H9 (cell line): ENCODE measurements around the gene SPA17. TPM values are rescaled to one million over a fixed set of nuclear protein-coding genes. Genes with fewer than 3 reads are reported as not detected.

Experiments used
- DNase-seq: peaks from one replicate; pipeline ENCODE4 v3.0.0-alpha.2; 2017
- H2AFZ ChIP-seq: one replicate; pipeline ENCODE4 v1.6.1; 2013; ENCODE audit warnings: mild to moderate bottlenecking, low read length, control low read depth, moderate library complexity
- H2AK5ac ChIP-seq: 2 replicates; pipeline ENCODE4 v1.6.1; 2013; ENCODE audit warnings: low read length, control low read depth, mixed read lengths; ENCODE audit not compliant: insufficient read length
- H2BK120ac ChIP-seq: one replicate; pipeline ENCODE4 v1.6.1; 2013; ENCODE audit warnings: low read depth, mild to moderate bottlenecking, low read length, control low read depth, inconsistent platforms; ENCODE audit not compliant: poor library complexity, severe bottlenecking
- H2BK12ac ChIP-seq: 2 replicates; pipeline ENCODE4 v1.6.1; 2013; ENCODE audit warnings: low read length, control low read depth, mixed read lengths, low read depth; ENCODE audit not compliant: insufficient read length
- H2BK15ac ChIP-seq: 2 replicates; pipeline ENCODE4 v1.6.1; 2013; ENCODE audit warnings: low read depth, low read length, control low read depth
- H2BK20ac ChIP-seq: one replicate; pipeline ENCODE4 v1.6.1; 2013; ENCODE audit warnings: low read depth, mild to moderate bottlenecking, low read length, control low read depth, inconsistent platforms; ENCODE audit not compliant: poor library complexity, severe bottlenecking
- H2BK5ac ChIP-seq: 2 replicates; pipeline ENCODE4 v1.6.1; 2013; ENCODE audit warnings: low read length, control low read depth, mixed read lengths; ENCODE audit not compliant: insufficient read length
- H3K14ac ChIP-seq: 2 replicates; pipeline ENCODE4 v1.6.1; 2013; ENCODE audit warnings: low read length, control low read depth; ENCODE audit not compliant: insufficient read depth
- H3K18ac ChIP-seq: 2 replicates; pipeline ENCODE4 v1.6.1; 2013; ENCODE audit warnings: low read depth, mild to moderate bottlenecking, mixed read lengths, low read length, control low read depth; ENCODE audit not compliant: insufficient read length
- H3K23ac ChIP-seq: 2 replicates; pipeline ENCODE4 v1.6.1; 2013; ENCODE audit warnings: low read length, control low read depth, mixed read lengths, low read depth; ENCODE audit not compliant: insufficient read length
- H3K23me2 ChIP-seq: 2 replicates; pipeline ENCODE4 v1.6.1; 2013; ENCODE audit warnings: low read depth, mild to moderate bottlenecking, mixed read lengths, low read length, control low read depth; ENCODE audit not compliant: insufficient read length, poor library complexity, severe bottlenecking
- H3K27ac ChIP-seq: 2 replicates; pipeline ENCODE4 v1.5.1; 2013; ENCODE audit warnings: low read length, control low read depth, mixed read lengths, low read depth; ENCODE audit not compliant: insufficient read length
- H3K27me3 ChIP-seq: 2 replicates; pipeline ENCODE4 v1.6.1; 2013; ENCODE audit warnings: low read length, control low read depth, inconsistent platforms; ENCODE audit not compliant: insufficient read depth
- H3K4ac ChIP-seq: 2 replicates; pipeline ENCODE4 v1.6.1; 2013; ENCODE audit warnings: low read depth, mild to moderate bottlenecking, control low read depth, inconsistent platforms, low read length, moderate library complexity
- H3K4me1 ChIP-seq: 2 replicates; pipeline ENCODE4 v1.6.1; 2013; ENCODE audit warnings: low read length, control low read depth, inconsistent platforms; ENCODE audit not compliant: insufficient read depth
- H3K4me2 ChIP-seq: 2 replicates; pipeline ENCODE4 v1.6.1; 2013; ENCODE audit warnings: low read length, control low read depth, mixed read lengths; ENCODE audit not compliant: insufficient read length, insufficient read depth
- H3K56ac ChIP-seq: 2 replicates; pipeline ENCODE4 v1.6.1; 2013; ENCODE audit warnings: low read depth, mild to moderate bottlenecking, mixed read lengths, low read length, control low read depth; ENCODE audit not compliant: insufficient read length
- H3K79me1 ChIP-seq: 2 replicates; pipeline ENCODE4 v1.6.1; 2013; ENCODE audit warnings: low read depth, mild to moderate bottlenecking, moderate library complexity, low read length, control low read depth, inconsistent platforms; ENCODE audit not compliant: insufficient read depth, poor library complexity, severe bottlenecking
- H3K79me2 ChIP-seq: 2 replicates; pipeline ENCODE4 v1.6.1; 2013; ENCODE audit warnings: low read length, control low read depth, inconsistent platforms; ENCODE audit not compliant: insufficient read depth
- H3K9ac ChIP-seq: 2 replicates; pipeline ENCODE4 v1.6.1; 2013; ENCODE audit warnings: low read length, control low read depth, mixed read lengths; ENCODE audit not compliant: insufficient read length; ENCODE audit errors: extremely low read depth
- H3K9me3 ChIP-seq: one replicate; pipeline ENCODE4 v1.6.1; 2013; ENCODE audit warnings: low read depth, low read length, inconsistent platforms; ENCODE audit not compliant: control insufficient read depth
- H3T11ph ChIP-seq: one replicate; pipeline ENCODE4 v1.6.1; 2013; ENCODE audit warnings: mild to moderate bottlenecking, low read length, control low read depth, inconsistent platforms
- H4K20me1 ChIP-seq: one replicate; pipeline ENCODE4 v1.6.1; 2013; ENCODE audit not compliant: control insufficient read depth, insufficient read length, insufficient read depth
- H4K5ac ChIP-seq: 2 replicates; pipeline ENCODE4 v1.6.1; 2013; ENCODE audit warnings: low read depth, mild to moderate bottlenecking, mixed read lengths, low read length, control low read depth; ENCODE audit not compliant: insufficient read length
- H4K8ac ChIP-seq: replicated peaks from 2 replicates; pipeline ENCODE4 v1.6.1; 2013; ENCODE audit warnings: low read length, control low read depth, mixed read lengths, low read depth; ENCODE audit not compliant: insufficient read length
- H4K91ac ChIP-seq: 2 replicates; pipeline ENCODE4 v1.6.1; 2013; ENCODE audit warnings: low read depth, mild to moderate bottlenecking, moderate library complexity, mixed read lengths, low read length, control low read depth; ENCODE audit not compliant: insufficient read length
- H3K27ac Mint-ChIP-seq, 3 experiments: 2 replicates in 2 of 3; 3 replicates in 1 of 3; pipeline ENCODE4 v1.8.0; 2020 to 2021; ENCODE audit warnings: mixed read lengths in 3 of 3, mild to moderate bottlenecking in 1 of 3, moderate library complexity in 1 of 3
- H3K27me3 Mint-ChIP-seq: 2 replicates; pipeline ENCODE4 v1.8.0; 2021; ENCODE audit warnings: low read depth, mild to moderate bottlenecking, moderate library complexity, mixed read lengths
- H3K36me3 Mint-ChIP-seq, 3 experiments: 2 replicates in 2 of 3; 3 replicates in 1 of 3; pipeline ENCODE4 v1.8.0; 2020 to 2021; ENCODE audit warnings: low read depth in 3 of 3, mixed read lengths in 3 of 3; ENCODE audit not compliant: insufficient read depth in 1 of 3
- H3K4me1 Mint-ChIP-seq, 2 experiments: 2 replicates each; pipeline ENCODE4 v1.8.0; 2020; ENCODE audit warnings: mixed read lengths in 2 of 2
- H3K4me3 Mint-ChIP-seq, 2 experiments: 2 replicates in 1 of 2; 3 replicates in 1 of 2; pipeline ENCODE4 v1.8.0; 2020 to 2021; ENCODE audit warnings: mild to moderate bottlenecking in 2 of 2, mixed read lengths in 2 of 2, moderate library complexity in 1 of 2
- H3K9me3 Mint-ChIP-seq, 2 experiments: 2 replicates in 1 of 2; 3 replicates in 1 of 2; pipeline ENCODE4 v1.8.0; 2020; ENCODE audit warnings: mild to moderate bottlenecking in 2 of 2, mixed read lengths in 2 of 2, moderate library complexity in 1 of 2
- CTCF ChIP-seq: fragments of 200-600 bp; sonication (generic); conservative IDR thresholded peaks from 3 replicates; pipeline ENCODE4 v1.8.0; 2021; ENCODE audit warnings: antibody characterized with exemption, mild to moderate bottlenecking
- WGBS: extraction: QIAGEN DNeasy Blood & Tissue Kit; methylation state at CpG from one replicate; pipeline ENCODE4 v1.1.7; 2013; ENCODE audit warnings: missing lambda C conversion rate, low lambda C conversion rate, mixed read lengths; ENCODE audit not compliant: insufficient read length; ENCODE audit errors: extremely low coverage; 5-methylcytosine and 5-hydroxymethylcytosine counted together
- total RNA-seq: library from RNA; stranded (reverse); gene quantifications from 2 replicates; pipeline ENCODE4 v1.2.1, GENCODE V29; 2021

Gene SPA17
- total RNA-seq, 1 experiment from 2014 or later: 6.9 TPM

- peaks cover 5% of the 10 kb centered on the region in 2 experiments for H3K4me1 Mint-ChIP-seq
- no peaks in the 10 kb centered on the region for H3K23me2 ChIP-seq
- no peak overlapping the region for H2AK5ac ChIP-seq
- no peak overlapping the region for H4K91ac ChIP-seq
- H3K23ac ChIP-seq: no peak overlapping the region
- no peak overlapping the region for H3K9ac ChIP-seq
- H3K14ac ChIP-seq: no peak overlapping the region
- peak overlapping the region; percentile 40 for H3K4me2 ChIP-seq
- H3K4me1 ChIP-seq: no peaks in the 10 kb centered on the region
- no peaks in the 10 kb centered on the region for H3K9me3 ChIP-seq
- H3K36me3 Mint-ChIP-seq: peaks cover 0 to 15% (median 4%) of the 10 kb centered on the region in 3 experiments; a peak in 3 of 7 replicates
- peaks cover 2% of the 10 kb centered on the region; the same call in 1 of the 2 replicates for H3K27me3 Mint-ChIP-seq
- H3K79me1 ChIP-seq: no peaks in the 10 kb centered on the region
- H3K27ac Mint-ChIP-seq: no peak overlapping the region
- no peak overlapping the region for H2BK12ac ChIP-seq
- H2BK120ac ChIP-seq: no peak overlapping the region
- peak; percentile 88 for TF ChIP-seq CTCF
- H4K8ac ChIP-seq: no peak overlapping the region
- no peaks in the 10 kb centered on the region for H3K79me2 ChIP-seq
- H2BK15ac ChIP-seq: no peak overlapping the region
- no peak overlapping the region for H2BK20ac ChIP-seq
- H2AFZ ChIP-seq: no peak overlapping the region
- no peak overlapping the region for H3K4ac ChIP-seq
- H3K18ac ChIP-seq: no peak overlapping the region
- H3K9me3 Mint-ChIP-seq: peaks cover 0 to 3% of the 10 kb centered on the region in 2 experiments; a peak in 1 of 5 replicates
- no peaks in the 10 kb centered on the region for H4K20me1 ChIP-seq
- no peak overlapping the region for H3T11ph ChIP-seq
- H3K4me3 Mint-ChIP-seq: no peak overlapping the region; a peak in 1 of 5 replicates
- DNase-seq: peak; percentile 63
- no peak overlapping the region for H2BK5ac ChIP-seq
- no CpG with 5 or more reads among the region's 16 CpGs for WGBS
- no peak overlapping the region for H3K27ac ChIP-seq
- H4K5ac ChIP-seq: no peak overlapping the region
- H3K27me3 ChIP-seq: peaks cover 3% of the 10 kb centered on the region; the same call in 1 of the 2 replicates
- H3K56ac ChIP-seq: no peak overlapping the region
Measured at GRCh38 chr11:124644426-124645280, 29.1 kb upstream of the SPA17 start.
